IPS-20b (cell line): ENCODE measurements around the gene DXO.

Experiments used
- H3K27ac ChIP-seq: one replicate; pipeline ENCODE4 v1.5.1; 2013; ENCODE audit warnings: low read length
- H3K27me3 ChIP-seq: 2 replicates; pipeline ENCODE4 v1.6.1; 2013; ENCODE audit warnings: mild to moderate bottlenecking, low read length, inconsistent platforms; ENCODE audit not compliant: insufficient read depth
- H3K36me3 ChIP-seq: 2 replicates; pipeline ENCODE4 v1.6.1; 2013; ENCODE audit warnings: low read depth, mild to moderate bottlenecking, inconsistent platforms, low read length, moderate library complexity; ENCODE audit not compliant: insufficient read depth
- H3K4me1 ChIP-seq: 2 replicates; pipeline ENCODE4 v1.6.1; 2013; ENCODE audit warnings: mild to moderate bottlenecking, control low read depth, inconsistent platforms, low read length, moderate library complexity; ENCODE audit not compliant: insufficient read depth
- H3K4me3 ChIP-seq: 2 replicates; pipeline ENCODE4 v1.5.1; 2013; ENCODE audit warnings: mild to moderate bottlenecking, low read length, inconsistent platforms
- H3K9ac ChIP-seq: 2 replicates; pipeline ENCODE4 v1.6.1; 2013; ENCODE audit warnings: low read depth, mild to moderate bottlenecking, inconsistent platforms, low read length, moderate library complexity
- H3K9me3 ChIP-seq: 2 replicates; pipeline ENCODE4 v1.6.1; 2013; ENCODE audit warnings: mild to moderate bottlenecking, low read depth, low read length, inconsistent platforms; ENCODE audit not compliant: insufficient read depth

The DXO gene

DNA sequence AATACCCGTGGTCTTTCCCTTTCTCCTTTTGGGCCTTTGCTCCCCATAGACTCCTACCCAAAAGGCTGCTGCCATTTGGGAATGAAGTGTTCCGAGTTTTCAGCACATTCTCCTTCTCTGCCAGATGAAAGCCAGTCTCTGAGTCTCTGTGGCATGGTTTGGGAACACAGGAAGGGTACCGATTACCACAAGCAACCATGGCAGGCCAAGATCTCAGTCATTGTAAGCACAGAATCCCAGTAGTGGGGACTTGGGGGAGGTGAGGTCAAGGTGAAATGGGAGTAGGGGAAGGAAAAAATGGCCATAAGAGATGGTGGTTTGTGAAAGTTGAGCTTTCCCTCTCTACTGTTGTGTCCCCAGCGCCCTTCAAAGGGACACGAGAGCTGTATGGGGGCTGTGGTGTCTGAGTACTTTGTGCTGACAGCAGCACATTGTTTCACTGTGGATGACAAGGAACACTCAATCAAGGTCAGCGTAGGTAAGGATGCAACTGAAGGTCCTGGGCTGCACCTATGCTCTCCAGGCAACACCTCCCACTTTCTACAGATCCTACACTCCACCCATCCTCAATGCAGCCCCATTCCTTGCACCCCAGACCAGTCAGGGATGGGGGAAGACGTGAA is 21.9 kb downstream of the DXO start:
- Histone ChIP-seq H3K36me3 (peaks cover 44% of the 10 kb centered on the region), H3K27me3 (peaks cover 26% of the 10 kb centered on the region), H3K4me3 (no peak overlapping the region), H3K4me1 (no peaks in the 10 kb centered on the region), H3K9me3 (no peaks in the 10 kb centered on the region), H3K27ac (no peak overlapping the region), H3K9ac (no peak overlapping the region)

DNA sequence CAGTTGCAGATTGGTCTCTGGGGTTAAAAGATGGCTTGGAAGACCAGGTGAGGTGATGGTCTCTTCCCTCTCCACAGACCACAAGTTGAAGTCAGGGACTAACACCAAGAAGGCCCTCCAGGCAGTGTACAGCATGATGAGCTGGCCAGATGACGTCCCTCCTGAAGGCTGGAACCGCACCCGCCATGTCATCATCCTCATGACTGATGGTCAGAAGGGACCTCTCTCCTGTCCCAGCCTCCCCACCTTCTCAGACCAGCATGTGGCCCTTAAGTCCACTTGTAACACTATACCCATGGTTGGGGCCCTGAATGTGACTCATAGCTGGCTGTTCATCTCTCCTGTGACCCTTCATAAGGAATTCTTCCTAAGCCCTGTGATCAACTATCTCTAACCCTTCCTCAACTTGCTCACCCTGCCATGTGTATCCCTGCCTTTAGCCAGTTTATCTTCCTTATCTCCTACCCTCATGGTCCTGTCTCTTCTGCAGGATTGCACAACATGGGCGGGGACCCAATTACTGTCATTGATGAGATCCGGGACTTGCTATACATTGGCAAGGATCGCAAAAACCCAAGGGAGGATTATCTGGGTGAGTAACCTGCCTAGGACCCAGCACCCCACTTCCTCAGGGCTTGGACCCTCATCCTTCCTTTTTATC is 23.1 kb downstream of the DXO start:
- Histone ChIP-seq H3K9me3 (no peaks in the 10 kb centered on the region), H3K9ac (no peak overlapping the region), H3K27ac (no peak overlapping the region), H3K4me1 (no peaks in the 10 kb centered on the region), H3K36me3 (peaks cover 32% of the 10 kb centered on the region), H3K27me3 (peaks cover 31% of the 10 kb centered on the region), H3K4me3 (no peak overlapping the region)

DNA sequence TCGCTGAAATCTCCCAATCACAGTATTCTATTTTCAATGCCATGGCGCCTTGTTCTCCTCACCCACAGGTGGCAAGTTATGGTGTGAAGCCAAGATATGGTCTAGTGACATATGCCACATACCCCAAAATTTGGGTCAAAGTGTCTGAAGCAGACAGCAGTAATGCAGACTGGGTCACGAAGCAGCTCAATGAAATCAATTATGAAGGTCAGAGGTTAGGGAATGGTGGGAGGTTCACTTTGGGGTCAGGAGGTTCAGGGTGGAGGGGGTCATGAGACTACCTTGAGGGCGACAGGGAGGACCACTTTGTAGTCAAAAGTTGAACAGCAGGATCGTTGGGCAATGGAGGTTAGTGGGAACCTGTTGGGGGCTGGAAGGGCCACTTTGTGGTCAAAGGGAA is 23.6 kb downstream of the DXO start:
- peaks cover 32% of the 10 kb centered on the region for H3K27me3 ChIP-seq
- no peak overlapping the region for H3K4me3 ChIP-seq
- H3K9me3 ChIP-seq, result no peaks in the 10 kb centered on the region
- H3K36me3 ChIP-seq, result peaks cover 26% of the 10 kb centered on the region
- H3K4me1 ChIP-seq, result no peaks in the 10 kb centered on the region
- H3K9ac ChIP-seq, result no peak overlapping the region
- no peak overlapping the region for H3K27ac ChIP-seq

DNA sequence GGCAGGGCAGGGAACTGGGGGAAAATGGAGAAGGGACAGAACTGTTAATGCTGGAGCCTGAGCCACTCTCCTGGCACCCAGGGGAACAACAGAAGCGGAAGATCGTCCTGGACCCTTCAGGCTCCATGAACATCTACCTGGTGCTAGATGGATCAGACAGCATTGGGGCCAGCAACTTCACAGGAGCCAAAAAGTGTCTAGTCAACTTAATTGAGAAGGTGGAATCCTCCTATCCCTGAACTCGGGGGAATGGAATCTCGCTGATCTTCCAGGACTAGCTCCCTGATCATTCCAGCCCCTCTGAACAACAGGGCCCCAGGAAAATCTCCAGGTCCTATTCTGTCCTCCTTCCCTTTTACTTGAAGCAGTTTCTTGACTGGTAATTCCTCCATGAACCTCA is 24.1 kb downstream of the DXO start:
- Histone ChIP-seq H3K4me1 (no peaks in the 10 kb centered on the region), H3K36me3 (peaks cover 22% of the 10 kb centered on the region), H3K27ac (no peak overlapping the region), H3K9me3 (no peaks in the 10 kb centered on the region), H3K4me3 (no peak overlapping the region), H3K9ac (no peak overlapping the region), H3K27me3 (peaks cover 37% of the 10 kb centered on the region)

DNA sequence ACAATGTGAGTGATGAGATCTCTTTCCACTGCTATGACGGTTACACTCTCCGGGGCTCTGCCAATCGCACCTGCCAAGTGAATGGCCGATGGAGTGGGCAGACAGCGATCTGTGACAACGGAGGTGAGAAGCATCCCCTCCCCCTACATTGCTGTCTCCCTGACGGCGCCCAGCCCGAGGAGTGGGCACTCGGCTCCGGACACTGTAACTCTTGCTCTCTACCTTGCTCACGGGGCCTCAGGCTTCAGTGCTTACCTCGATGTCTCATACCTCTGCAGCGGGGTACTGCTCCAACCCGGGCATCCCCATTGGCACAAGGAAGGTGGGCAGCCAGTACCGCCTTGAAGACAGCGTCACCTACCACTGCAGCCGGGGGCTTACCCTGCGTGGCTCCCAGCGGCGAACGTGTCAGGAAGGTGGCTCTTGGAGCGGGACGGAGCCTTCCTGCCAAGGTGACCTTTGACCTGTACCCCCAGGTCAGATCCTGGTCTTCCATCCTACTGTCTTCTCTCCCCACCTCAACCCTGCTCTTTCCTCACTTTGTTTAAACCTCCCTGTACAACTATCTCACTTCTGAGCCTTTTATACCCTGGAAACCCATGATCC is 24.8 kb downstream of the DXO start:
- H3K9me3 ChIP-seq, result no peaks in the 10 kb centered on the region
- H3K36me3 ChIP-seq, result peaks cover 15% of the 10 kb centered on the region
- H3K4me3 ChIP-seq, result no peak overlapping the region
- no peak overlapping the region for H3K27ac ChIP-seq
- H3K27me3 ChIP-seq, result peaks cover 42% of the 10 kb centered on the region
- no peak overlapping the region for H3K9ac ChIP-seq
- H3K4me1 ChIP-seq, result no peaks in the 10 kb centered on the region

DNA sequence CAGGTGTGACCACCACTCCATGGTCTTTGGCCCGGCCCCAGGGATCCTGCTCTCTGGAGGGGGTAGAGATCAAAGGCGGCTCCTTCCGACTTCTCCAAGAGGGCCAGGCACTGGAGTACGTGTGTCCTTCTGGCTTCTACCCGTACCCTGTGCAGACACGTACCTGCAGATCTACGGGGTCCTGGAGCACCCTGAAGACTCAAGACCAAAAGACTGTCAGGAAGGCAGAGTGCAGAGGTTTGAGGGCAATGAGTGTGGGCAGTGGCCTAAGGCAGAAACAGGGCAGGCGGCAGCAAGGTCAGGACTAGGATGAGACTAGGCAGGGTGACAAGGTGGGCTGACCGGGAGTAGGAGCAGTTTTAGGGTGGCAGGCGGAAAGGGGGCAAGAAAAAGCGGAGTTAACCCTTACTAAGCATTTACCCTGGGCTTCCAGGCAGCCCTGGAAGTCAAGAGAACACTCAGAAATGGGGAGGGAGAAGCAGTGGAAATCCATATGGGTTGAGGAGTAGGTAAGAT is 25.5 kb downstream of the DXO start:
- Histone ChIP-seq H3K4me3 (no peak overlapping the region), H3K9ac (no peak overlapping the region), H3K27me3 (peaks cover 42% of the 10 kb centered on the region), H3K36me3 (peaks cover 8% of the 10 kb centered on the region), H3K4me1 (no peaks in the 10 kb centered on the region), H3K9me3 (no peaks in the 10 kb centered on the region), H3K27ac (no peak overlapping the region)

DNA sequence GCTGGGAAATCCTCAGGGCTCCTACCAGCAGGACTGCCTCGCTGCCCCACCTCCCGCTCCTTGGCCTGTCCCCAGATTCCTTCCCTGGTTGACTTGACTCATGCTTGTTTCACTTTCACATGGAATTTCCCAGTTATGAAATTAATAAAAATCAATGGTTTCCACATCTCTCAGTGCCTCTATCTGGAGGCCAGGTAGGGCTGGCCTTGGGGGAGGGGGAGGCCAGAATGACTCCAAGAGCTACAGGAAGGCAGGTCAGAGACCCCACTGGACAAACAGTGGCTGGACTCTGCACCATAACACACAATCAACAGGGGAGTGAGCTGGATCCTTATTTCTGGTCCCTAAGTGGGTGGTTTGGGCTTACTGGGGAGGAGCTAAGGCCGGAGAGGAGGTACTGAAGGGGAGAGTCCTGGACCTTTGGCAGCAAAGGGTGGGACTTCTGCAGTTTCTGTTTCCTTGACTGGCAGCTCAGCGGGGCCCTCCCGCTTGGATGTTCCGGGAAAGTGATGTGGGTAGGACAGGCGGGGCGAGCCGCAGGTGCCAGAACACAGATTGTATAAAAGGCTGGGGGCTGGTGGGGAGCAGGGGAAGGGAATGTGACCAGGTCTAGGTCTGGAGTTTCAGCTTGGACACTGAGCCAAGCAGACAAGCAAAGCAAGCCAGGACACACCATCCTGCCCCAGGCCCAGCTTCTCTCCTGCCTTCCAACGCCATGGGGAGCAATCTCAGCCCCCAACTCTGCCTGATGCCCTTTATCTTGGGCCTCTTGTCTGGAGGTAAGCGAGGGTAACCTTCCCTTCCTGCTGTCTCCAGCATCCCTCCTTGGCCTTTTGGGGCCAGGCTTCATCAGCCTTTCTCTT is 26.2 kb downstream of the DXO start, which contains the start of gene CFB:
Gene CFB, plus strand, starts transcription at position 589 of the 863 bp plus-strand sequence. Its CDS starts 127 bp downstream, at position 716.
- Histone ChIP-seq H3K9ac (no peak within 1 kb of the TSS), H3K27me3 (peaks cover 42% of the 10 kb centered on the region), H3K9me3 (no peaks in the 10 kb centered on the region), H3K27ac (no peak within 1 kb of the TSS), H3K4me1 (no peaks in the 10 kb centered on the region), H3K36me3 (peaks cover under 1% of the 10 kb centered on the region; the same call in 1 of the 2 replicates), H3K4me3 (no peak within 1 kb of the TSS)

DNA sequence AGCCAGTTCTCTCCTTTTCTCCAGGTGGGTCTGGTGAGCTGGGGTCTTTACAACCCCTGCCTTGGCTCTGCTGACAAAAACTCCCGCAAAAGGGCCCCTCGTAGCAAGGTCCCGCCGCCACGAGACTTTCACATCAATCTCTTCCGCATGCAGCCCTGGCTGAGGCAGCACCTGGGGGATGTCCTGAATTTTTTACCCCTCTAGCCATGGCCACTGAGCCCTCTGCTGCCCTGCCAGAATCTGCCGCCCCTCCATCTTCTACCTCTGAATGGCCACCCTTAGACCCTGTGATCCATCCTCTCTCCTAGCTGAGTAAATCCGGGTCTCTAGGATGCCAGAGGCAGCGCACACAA is 26.8 kb downstream of the DXO start:
- Histone ChIP-seq H3K36me3 (no peaks in the 10 kb centered on the region), H3K27me3 (peaks cover 42% of the 10 kb centered on the region), H3K4me3 (no peak overlapping the region), H3K9ac (no peak overlapping the region), H3K4me1 (no peaks in the 10 kb centered on the region), H3K27ac (no peak overlapping the region), H3K9me3 (no peaks in the 10 kb centered on the region)

DNA sequence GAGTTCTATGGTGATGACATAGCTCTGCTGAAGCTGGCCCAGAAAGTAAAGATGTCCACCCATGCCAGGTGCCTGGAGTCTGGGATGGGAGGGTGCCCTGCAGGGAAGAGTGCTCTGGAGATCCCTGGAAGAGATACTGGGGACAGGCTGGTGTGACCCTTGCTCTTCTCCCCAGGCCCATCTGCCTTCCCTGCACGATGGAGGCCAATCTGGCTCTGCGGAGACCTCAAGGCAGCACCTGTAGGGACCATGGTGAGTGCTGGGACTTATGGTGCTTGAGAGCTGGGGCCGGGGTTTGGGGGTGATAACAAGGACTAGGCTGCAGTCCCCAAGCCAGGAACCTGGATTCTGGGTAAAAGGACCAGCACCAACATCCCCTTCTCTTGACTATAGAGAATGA is 28.2 kb downstream of the DXO start:
- H3K4me1 ChIP-seq, result no peaks in the 10 kb centered on the region

DNA sequence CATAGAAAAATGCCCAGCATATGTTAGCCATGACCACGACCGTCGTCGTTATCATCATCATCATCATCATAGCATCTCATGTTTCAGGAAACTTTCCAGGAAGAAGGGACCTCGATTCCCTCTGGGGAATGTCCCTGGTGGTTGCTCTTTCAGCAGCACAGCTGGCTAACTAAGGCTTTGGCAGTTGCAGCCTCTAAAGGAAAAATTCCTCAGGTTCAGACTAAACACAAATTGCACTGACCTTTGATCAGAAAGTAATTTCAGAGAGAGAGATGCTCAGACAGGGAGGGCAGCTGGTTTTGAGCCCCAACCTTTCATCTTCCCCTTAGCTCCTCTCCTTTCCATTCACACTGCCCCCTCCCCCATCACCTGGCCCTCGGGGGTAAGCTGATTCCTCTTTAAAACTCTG is 31.7 kb downstream of the DXO start:
- no peaks in the 10 kb centered on the region for H3K4me1 ChIP-seq
- no peak overlapping the region for H3K27ac ChIP-seq
- no peak overlapping the region for H3K9ac ChIP-seq
- peaks cover 18% of the 10 kb centered on the region for H3K27me3 ChIP-seq
- no peaks in the 10 kb centered on the region for H3K36me3 ChIP-seq
- no peaks in the 10 kb centered on the region for H3K9me3 ChIP-seq
- H3K4me3 ChIP-seq, result no peak overlapping the region

More for the DNA sequence above, 28.2 kb downstream of the DXO start:
- peaks cover 42% of the 10 kb centered on the region for H3K27me3 ChIP-seq
- no peaks in the 10 kb centered on the region for H3K36me3 ChIP-seq
- no peak overlapping the region for H3K27ac ChIP-seq
- H3K9me3 ChIP-seq, result no peaks in the 10 kb centered on the region
- H3K9ac ChIP-seq, result no peak overlapping the region
- H3K4me3 ChIP-seq, result no peak overlapping the region

DNA sequence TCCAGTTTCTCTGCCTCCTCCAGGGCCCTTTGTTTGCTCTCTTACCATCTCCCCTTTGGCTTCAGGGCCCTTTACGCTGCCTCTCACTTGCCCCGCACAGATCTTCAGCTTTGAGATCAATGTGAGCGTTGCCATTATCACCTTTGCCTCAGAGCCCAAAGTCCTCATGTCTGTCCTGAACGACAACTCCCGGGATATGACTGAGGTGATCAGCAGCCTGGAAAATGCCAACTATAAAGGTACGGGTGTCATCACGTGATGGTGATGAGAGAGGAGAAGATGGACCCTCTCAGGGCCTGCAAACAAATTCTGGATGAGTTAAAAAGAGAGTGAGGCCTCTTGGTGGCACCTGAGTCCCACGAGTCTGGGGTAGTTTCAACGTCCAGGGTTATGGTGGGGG is 36.1 kb downstream of the DXO start:
- Histone ChIP-seq H3K36me3 (no peaks in the 10 kb centered on the region), H3K27me3 (no peaks in the 10 kb centered on the region), H3K4me3 (no peak overlapping the region), H3K27ac (no peak overlapping the region), H3K9me3 (no peaks in the 10 kb centered on the region), H3K9ac (no peak overlapping the region), H3K4me1 (no peaks in the 10 kb centered on the region)
